SK-N-SH (cell line): ENCODE results near the gene CEP126. TPM values are rescaled to one million over a fixed set of nuclear protein-coding genes. Genes with fewer than 3 reads are reported as not detected.

Source experiments
- CTCF ChIA-PET: fragments of 300-600, 350-600 bp; formaldehyde crosslinking; extraction: SDS; loops from one replicate; lab custom pipeline; 2021; lab: Yijun Ruan, JAX
- POLR2A ChIA-PET: fragments of 350-600 bp; sonication (Branson Sonifier 250); formaldehyde crosslinking; extraction: SDS; loops from one replicate; lab custom pipeline; 2020; ENCODE audit warnings: antibody characterized with exemption, inconsistent platforms; lab: Yijun Ruan, JAX
- DNase-seq: peaks from one replicate; pipeline ENCODE4 v3.0.0; 2012
- H2AFZ ChIP-seq: fragments of 200-600 bp; sonication (generic); 2 replicates; pipeline ENCODE4 v1.8.1; 2016; ENCODE audit warnings: antibody characterized with exemption, mild to moderate bottlenecking, low read depth
- H3F3A ChIP-seq: fragments of 200-600 bp; sonication (generic); replicated peaks from 2 replicates; pipeline ENCODE3; 2016; ENCODE audit warnings: antibody characterized with exemption, mild to moderate bottlenecking; ENCODE audit not compliant: insufficient read depth
- H3K27ac ChIP-seq, 2 experiments: fragments of 200-500 bp in 1 of 2; fragments of 200-600 bp in 1 of 2; sonication (Bioruptor generic) in 1 of 2; sonication (generic), shearing (Covaris generic) in 1 of 2; 2 replicates each; pipeline versions ENCODE4 v1.5.1 to v1.6.1; 2014 to 2016; ENCODE audit warnings: low read depth in 2 of 2, inconsistent platforms in 1 of 2, low read length in 1 of 2, mild to moderate bottlenecking in 1 of 2, mixed read lengths in 1 of 2
- H3K27me3 ChIP-seq: fragments of 200-600 bp; sonication (generic), shearing (Covaris generic); 2 replicates; pipeline ENCODE4 v1.6.1; 2016; ENCODE audit warnings: mixed run types; ENCODE audit not compliant: insufficient read depth
- H3K36me3 ChIP-seq, 2 experiments: fragments of 200-500 bp in 1 of 2; fragments of 200-600 bp in 1 of 2; sonication (Bioruptor generic) in 1 of 2; sonication (generic) in 1 of 2; replicated peaks in 1 of 2; 2 replicates each; pipeline versions ENCODE3 to v1.5.1; 2014 to 2016; ENCODE audit warnings: low read length in 1 of 2, mild to moderate bottlenecking in 1 of 2; ENCODE audit not compliant: insufficient read depth in 2 of 2, control insufficient read depth in 1 of 2
- H3K4me1 ChIP-seq, 2 experiments: fragments of 200-500 bp in 1 of 2; fragments of 200-600 bp in 1 of 2; sonication (Bioruptor generic) in 1 of 2; sonication (generic), shearing (Covaris generic) in 1 of 2; 2 replicates each; pipeline versions ENCODE4 v1.5.1 to v1.6.1; 2014 to 2016; ENCODE audit warnings: low read depth in 1 of 2, low read length in 1 of 2, mixed run types in 1 of 2; ENCODE audit not compliant: insufficient read depth in 2 of 2, control insufficient read depth in 1 of 2
- H3K4me2 ChIP-seq: fragments of 200-600 bp; sonication (generic), shearing (Covaris generic); 2 replicates; pipeline ENCODE4 v1.6.1; 2017; ENCODE audit warnings: mixed run types
- H3K4me3 ChIP-seq, 2 experiments: fragments of 200-500 bp in 1 of 2; fragments of 200-600 bp in 1 of 2; sonication (Bioruptor generic) in 1 of 2; sonication (generic), shearing (Covaris generic) in 1 of 2; 2 replicates each; pipeline versions ENCODE4 v1.5.1 to v1.8.1; 2014 to 2016; ENCODE audit warnings: low read depth in 2 of 2, inconsistent platforms in 1 of 2, low read length in 1 of 2, mild to moderate bottlenecking in 1 of 2, mixed read lengths in 1 of 2, moderate library complexity in 1 of 2
- H3K79me2 ChIP-seq: fragments of 200-600 bp; sonication (generic); 2 replicates; pipeline ENCODE4 v1.8.1; 2017; ENCODE audit warnings: mild to moderate bottlenecking; ENCODE audit not compliant: insufficient read depth
- H3K9ac ChIP-seq: fragments of 200-600 bp; sonication (generic); 2 replicates; pipeline ENCODE4 v1.6.1; 2017; ENCODE audit warnings: mixed run types
- H3K9me2 ChIP-seq: fragments of 200-600 bp; sonication (generic); 2 replicates; pipeline ENCODE4 v1.6.1; 2017; ENCODE audit warnings: mixed run types
- H3K9me3 ChIP-seq: fragments of 200-600 bp; sonication (generic); 2 replicates; pipeline ENCODE4 v1.6.1; 2017; ENCODE audit warnings: mixed run types, mild to moderate bottlenecking, moderate library complexity
- H4K20me1 ChIP-seq: fragments of 200-600 bp; sonication (generic); 2 replicates; pipeline ENCODE4 v1.6.1; 2017; ENCODE audit warnings: mild to moderate bottlenecking, mixed run types; ENCODE audit not compliant: insufficient read depth
- ELF1 ChIP-seq: IDR thresholded peaks from 2 replicates; pipeline ENCODE4 v1.4.0; 2012
- EP300 ChIP-seq, 2 experiments: IDR thresholded peaks; 2 replicates each; pipeline versions ENCODE4 v1.4.0 to v1.6.1; 2012; ENCODE audit warnings: borderline replicate concordance in 1 of 2, low read depth in 1 of 2, low read length in 1 of 2
- EZH2phosphoT487 ChIP-seq: fragments of 200-600 bp; sonication (generic); IDR thresholded peaks from 2 replicates; pipeline ENCODE4 v1.6.1; 2017; ENCODE audit warnings: low read depth, mixed run types, mild to moderate bottlenecking, antibody characterized with exemption, moderate library complexity, borderline replicate concordance
- FOSL2 ChIP-seq: IDR thresholded peaks from 2 replicates; pipeline ENCODE4 v1.4.0; 2012; ENCODE audit warnings: low read depth, mild to moderate bottlenecking, moderate library complexity, borderline replicate concordance
- FOXJ3 ChIP-seq: sonication (generic); formaldehyde crosslinking; IDR thresholded peaks from 2 replicates; pipeline ENCODE4 v1.5.1; 2020; ENCODE audit warnings: mild to moderate bottlenecking, missing genetic modification reagents
- IRF3 ChIP-seq: fragments of 150-350 bp; IDR thresholded peaks from 2 replicates; pipeline ENCODE4 v1.6.1; 2016; ENCODE audit warnings: mild to moderate bottlenecking, low read depth, low read length
- JUND ChIP-seq: IDR thresholded peaks from 2 replicates; pipeline ENCODE4 v1.4.0; 2012
- MXI1 ChIP-seq: IDR thresholded peaks from 2 replicates; pipeline ENCODE4 v1.6.1; 2012; ENCODE audit warnings: mild to moderate bottlenecking, low read depth, low read length, improper control_type of control experiment
- NFIC ChIP-seq: IDR thresholded peaks from 2 replicates; pipeline ENCODE4 v1.4.0; 2012; ENCODE audit warnings: borderline replicate concordance
- POLR2AphosphoS5 ChIP-seq: IDR thresholded peaks from 2 replicates; pipeline ENCODE4 v1.6.1; 2012; ENCODE audit warnings: low read depth, low read length
- RAD21 ChIP-seq: IDR thresholded peaks from 2 replicates; pipeline ENCODE4 v1.6.1; 2012; ENCODE audit warnings: mild to moderate bottlenecking, low read length
- RCOR1 ChIP-seq: fragments of 150-350 bp; IDR thresholded peaks from 2 replicates; pipeline ENCODE4 v1.6.1; 2017; ENCODE audit warnings: antibody characterized with exemption, low read length
- RXRA ChIP-seq: IDR thresholded peaks from 2 replicates; pipeline ENCODE4 v1.4.0; 2012; ENCODE audit warnings: low read depth, mild to moderate bottlenecking, borderline replicate concordance
- SIN3A ChIP-seq: IDR thresholded peaks from 2 replicates; pipeline ENCODE4 v1.6.1; 2012; ENCODE audit warnings: low read depth, mild to moderate bottlenecking, low read length, moderate library complexity, borderline replicate concordance
- SMC3 ChIP-seq: IDR thresholded peaks from 2 replicates; pipeline ENCODE4 v1.6.1; 2012; ENCODE audit warnings: low read depth, low read length, improper control_type of control experiment
- TEAD4 ChIP-seq: IDR thresholded peaks from 2 replicates; pipeline ENCODE4 v1.4.0; 2012; ENCODE audit warnings: mild to moderate bottlenecking, borderline replicate concordance; ENCODE audit not compliant: insufficient read depth
- USF1 ChIP-seq: IDR thresholded peaks from 2 replicates; pipeline ENCODE4 v1.4.0; 2012; ENCODE audit warnings: low read depth, borderline replicate concordance
- YY1 ChIP-seq: IDR thresholded peaks from 2 replicates; pipeline ENCODE4 v1.4.0; 2012; ENCODE audit warnings: low read depth, mild to moderate bottlenecking
- WGBS: methylation state at CpG from one replicate; pipeline ENCODE4 v1.1.6; 2017; ENCODE audit warnings: low lambda C conversion rate; 5-methylcytosine and 5-hydroxymethylcytosine counted together
- polyA plus RNA-seq, 3 experiments: library from polyadenylated mRNA; depleted of rRNA; stranded (reverse); fragments of >200 nt; gene quantifications; 2 replicates each; pipeline ENCODE4 v1.2.3, GENCODE V29; 2012
- TF ChIP-seq, protein P1 (sequence below): IDR thresholded peaks from 2 replicates; pipeline ENCODE4 v1.6.1; 2012; ENCODE audit warnings: mild to moderate bottlenecking, low read depth, low read length, moderate library complexity

CEP126 gene
- polyA plus RNA-seq, 1 of the 3 experiments (the other 2 are of a cell fraction): 1.4 TPM

DNA sequence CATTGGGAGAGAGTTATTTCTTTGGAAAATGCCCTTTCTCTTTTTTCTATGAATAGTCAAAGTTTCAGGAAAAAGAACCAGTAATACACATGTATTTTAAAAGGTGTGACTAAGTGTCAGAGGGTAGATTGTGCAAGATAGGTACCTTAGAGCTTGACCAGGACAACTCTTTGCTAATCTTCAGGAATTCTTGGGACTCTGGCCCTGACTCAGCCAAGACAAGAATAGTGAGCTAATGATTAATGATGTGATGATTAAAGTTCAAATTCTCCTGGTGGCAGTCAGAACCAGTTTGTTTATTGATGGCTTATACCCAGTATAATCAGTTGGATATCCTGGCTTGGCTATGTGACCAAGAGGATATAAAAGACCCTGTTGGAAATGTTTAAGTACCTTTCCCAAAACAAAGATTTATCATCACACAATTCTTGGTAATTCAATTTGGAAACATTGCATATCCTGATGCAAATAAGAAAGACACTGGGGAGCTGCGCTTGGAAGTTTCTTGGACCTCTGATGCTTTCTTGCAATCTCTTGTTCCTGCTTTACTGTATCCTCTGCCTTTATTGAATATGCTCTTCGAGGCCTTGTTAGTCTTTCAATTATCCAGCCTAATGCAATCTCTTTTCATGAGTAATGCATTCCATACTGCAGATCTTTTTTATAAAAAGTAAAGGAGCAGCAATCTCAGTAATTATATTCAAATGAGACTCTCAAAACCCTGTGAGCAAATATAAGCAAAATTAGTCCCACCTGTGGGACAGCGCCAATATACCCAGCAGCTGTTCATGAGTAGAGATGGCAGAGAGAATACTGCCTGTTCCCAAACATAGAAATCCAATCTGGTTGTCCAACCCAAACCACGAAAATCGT, 48.0 kb upstream of the CEP126 start (continued):
- no peak for TF ChIP-seq RXRA

GRCh38 chr11:101867951-101868350, 46.9 kb upstream of the CEP126 start:
- TF ChIP-seq MXI1: no peak
- TF ChIP-seq YY1: no peak
- TF ChIP-seq SMC3: no peak
- no peak for TF ChIP-seq RAD21
- TF ChIP-seq POLR2AphosphoS5: no peak
- TF ChIP-seq FOXJ3: no peak
- no peak for TF ChIP-seq IRF3
- Histone ChIP-seq H3K36me3 (no peaks in the 10 kb centered on the region), H3K9ac (no peak overlapping the region), H3K9me2 (no peaks in the 10 kb centered on the region), H3F3A (peaks cover 35% of the 10 kb centered on the region), H3K27me3 (no peaks in the 10 kb centered on the region), H2AFZ (no peak overlapping the region), H3K4me1 (peaks cover 0 to 16% of the 10 kb centered on the region in 2 experiments; a peak in 1 of 4 replicates), H3K4me2 (no peak overlapping the region), H3K79me2 (no peaks in the 10 kb centered on the region), H3K9me3 (no peaks in the 10 kb centered on the region), H3K27ac (peak overlapping the region in 1 of 2 experiments; percentile 59; a peak in 2 of 4 replicates), H4K20me1 (no peaks in the 10 kb centered on the region), H3K4me3 (no peak overlapping the region)
- ChIA-PET CTCF (interaction anchor here (1.7 kb wide), 1 partner anchor 140 kb away, joined by 5 read pairs; no protein-coding TSS in a partner anchor), POLR2A (no interaction called here)
- no peak for DNase-seq
- 44% methylated on average over 2 of the region's 2 CpGs for WGBS

- H3K27ac ChIP-seq: peak overlapping the region in 1 of 2 experiments; percentile 54; a peak in 2 of 4 replicates
- ChIA-PET CTCF (interaction anchor here (1.1 to 1.4 kb wide), 2 partner anchors 10 to 137 kb away, joined by 3 to 8 read pairs; no protein-coding TSS in a partner anchor), POLR2A (no interaction called here)
- no peaks in the 10 kb centered on the region for H3K79me2 ChIP-seq
- peaks cover 0 to 10% of the 10 kb centered on the region in 2 experiments; a peak in 1 of 4 replicates for H3K4me1 ChIP-seq
- no peaks in the 10 kb centered on the region for H3K36me3 ChIP-seq
- H3K9me2 ChIP-seq: no peaks in the 10 kb centered on the region
- 25% methylated on average over 6 of the region's 6 CpGs for WGBS
- peak overlapping the region; percentile 14; the same call in 1 of the 2 replicates for H3K4me2 ChIP-seq
- H3K4me3 ChIP-seq: no peak overlapping the region
- H3K27me3 ChIP-seq: no peaks in the 10 kb centered on the region
- no peaks in the 10 kb centered on the region for H3K9me3 ChIP-seq
- no peaks in the 10 kb centered on the region for H4K20me1 ChIP-seq
- H3K9ac ChIP-seq: no peak overlapping the region; the same call in 1 of the 2 replicates
- no peak for DNase-seq
- peak overlapping the region; percentile 66; the same call in 1 of the 2 replicates for H2AFZ ChIP-seq
- peaks cover 20% of the 10 kb centered on the region for H3F3A ChIP-seq
- TF ChIP-seq MXI1: no peak
- TF ChIP-seq NFIC: peak; percentile 16; the same call in 1 of the 2 replicates
- peak in 1 of 2 experiments; percentile 70; a peak in 1 of 4 replicates for TF ChIP-seq EP300 (IDR thresholded peaks at IDR 0.05; ENCODE audit: borderline replicate concordance in 1 of 2, low read depth in 1 of 2, low read length in 1 of 2)
- TF ChIP-seq, protein P1, sequence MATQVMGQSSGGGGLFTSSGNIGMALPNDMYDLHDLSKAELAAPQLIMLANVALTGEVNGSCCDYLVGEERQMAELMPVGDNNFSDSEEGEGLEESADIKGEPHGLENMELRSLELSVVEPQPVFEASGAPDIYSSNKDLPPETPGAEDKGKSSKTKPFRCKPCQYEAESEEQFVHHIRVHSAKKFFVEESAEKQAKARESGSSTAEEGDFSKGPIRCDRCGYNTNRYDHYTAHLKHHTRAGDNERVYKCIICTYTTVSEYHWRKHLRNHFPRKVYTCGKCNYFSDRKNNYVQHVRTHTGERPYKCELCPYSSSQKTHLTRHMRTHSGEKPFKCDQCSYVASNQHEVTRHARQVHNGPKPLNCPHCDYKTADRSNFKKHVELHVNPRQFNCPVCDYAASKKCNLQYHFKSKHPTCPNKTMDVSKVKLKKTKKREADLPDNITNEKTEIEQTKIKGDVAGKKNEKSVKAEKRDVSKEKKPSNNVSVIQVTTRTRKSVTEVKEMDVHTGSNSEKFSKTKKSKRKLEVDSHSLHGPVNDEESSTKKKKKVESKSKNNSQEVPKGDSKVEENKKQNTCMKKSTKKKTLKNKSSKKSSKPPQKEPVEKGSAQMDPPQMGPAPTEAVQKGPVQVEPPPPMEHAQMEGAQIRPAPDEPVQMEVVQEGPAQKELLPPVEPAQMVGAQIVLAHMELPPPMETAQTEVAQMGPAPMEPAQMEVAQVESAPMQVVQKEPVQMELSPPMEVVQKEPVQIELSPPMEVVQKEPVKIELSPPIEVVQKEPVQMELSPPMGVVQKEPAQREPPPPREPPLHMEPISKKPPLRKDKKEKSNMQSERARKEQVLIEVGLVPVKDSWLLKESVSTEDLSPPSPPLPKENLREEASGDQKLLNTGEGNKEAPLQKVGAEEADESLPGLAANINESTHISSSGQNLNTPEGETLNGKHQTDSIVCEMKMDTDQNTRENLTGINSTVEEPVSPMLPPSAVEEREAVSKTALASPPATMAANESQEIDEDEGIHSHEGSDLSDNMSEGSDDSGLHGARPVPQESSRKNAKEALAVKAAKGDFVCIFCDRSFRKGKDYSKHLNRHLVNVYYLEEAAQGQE: no peak
- peak; percentile 92 for TF ChIP-seq FOSL2
- no peak for TF ChIP-seq TEAD4
- no peak for TF ChIP-seq EZH2phosphoT487
- no peak for TF ChIP-seq RAD21
- TF ChIP-seq RCOR1: no peak
- TF ChIP-seq SIN3A: no peak
- TF ChIP-seq ELF1: no peak
- TF ChIP-seq RXRA: no peak
- no peak for TF ChIP-seq SMC3
- TF ChIP-seq USF1: no peak
- TF ChIP-seq JUND: peak; percentile 76
Observed at GRCh38 chr11:101870510-101870909, 44.3 kb upstream of the CEP126 start.
